D341Med (cell line): ENCODE results near the gene CLIC1.

ENCODE experiments used
- DNase-seq: peaks from one replicate; pipeline ENCODE4 v3.0.0; 2012; ENCODE audit warnings: low spot score

Gene CLIC1

DNA sequence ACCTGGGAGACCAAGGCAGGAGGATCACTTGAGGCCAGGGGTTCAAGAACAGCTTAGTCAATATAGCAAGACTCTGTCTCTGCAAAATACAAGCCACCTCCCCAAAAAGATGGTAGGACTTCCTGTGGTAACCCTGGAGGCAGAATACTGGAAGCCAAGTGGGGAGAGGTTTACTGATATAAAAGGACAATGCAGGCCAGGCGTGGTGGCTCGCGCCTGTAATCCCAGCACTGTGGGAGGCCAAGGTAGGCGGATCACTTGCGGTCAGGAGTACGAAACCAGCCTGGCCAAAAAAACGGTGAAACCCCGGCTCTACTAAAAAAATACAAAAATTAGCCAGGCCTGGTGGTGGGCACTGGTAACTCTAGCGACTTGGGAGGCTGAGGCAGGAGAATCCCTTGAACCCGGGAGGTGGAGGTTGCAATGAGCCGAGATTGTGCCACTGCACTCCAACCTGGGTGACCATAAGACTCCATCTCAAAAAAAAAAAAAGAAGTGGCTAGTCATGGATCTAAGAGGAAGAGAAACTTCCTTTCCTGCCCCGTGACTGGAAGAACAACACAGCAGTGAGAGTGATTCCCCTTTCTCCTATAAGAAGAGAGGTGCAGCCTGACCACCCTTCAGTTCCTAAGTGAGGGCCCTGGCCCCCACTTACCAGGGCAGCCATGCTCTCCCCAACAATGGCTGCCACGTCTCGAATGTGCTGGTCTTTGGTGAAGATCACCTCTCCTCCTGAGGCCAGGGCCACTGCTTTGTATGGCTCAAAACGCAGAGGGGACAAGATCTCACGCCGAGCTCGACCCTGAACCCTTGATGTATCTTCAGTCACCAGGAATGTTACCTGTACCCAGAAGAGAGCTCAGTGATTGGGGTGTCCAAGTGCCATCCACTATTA lies 32.3 kb upstream of the CLIC1 start:
- DNase-seq, result no peak

DNA sequence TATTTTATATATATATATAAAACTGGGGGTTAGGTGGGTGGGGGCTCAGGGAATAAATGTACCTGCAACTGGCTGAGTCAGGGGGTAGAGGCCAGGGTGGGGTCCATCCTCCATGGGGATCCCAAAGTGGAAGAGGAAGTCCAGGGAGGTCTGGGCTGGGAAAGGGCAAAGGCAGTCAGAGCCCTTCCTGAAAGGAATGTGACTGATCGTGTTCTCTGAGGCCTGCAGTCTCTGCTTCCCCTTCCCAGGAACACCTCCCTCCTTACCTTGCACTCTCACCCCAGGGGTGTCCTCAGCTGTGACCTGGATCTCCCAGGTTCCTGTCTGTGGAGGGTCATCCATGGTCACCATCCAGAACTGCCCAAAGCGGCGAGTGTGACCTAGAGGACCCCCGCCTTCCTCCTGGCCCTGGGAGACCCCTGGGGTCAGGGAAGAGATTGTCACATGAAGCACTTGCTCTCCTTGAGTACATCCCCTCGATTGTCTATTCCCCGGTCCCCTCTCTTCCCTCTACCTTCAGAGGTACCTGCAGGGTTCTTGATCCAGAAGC lies 30.8 kb upstream of the CLIC1 start:
- DNase-seq, result no peak

DNA sequence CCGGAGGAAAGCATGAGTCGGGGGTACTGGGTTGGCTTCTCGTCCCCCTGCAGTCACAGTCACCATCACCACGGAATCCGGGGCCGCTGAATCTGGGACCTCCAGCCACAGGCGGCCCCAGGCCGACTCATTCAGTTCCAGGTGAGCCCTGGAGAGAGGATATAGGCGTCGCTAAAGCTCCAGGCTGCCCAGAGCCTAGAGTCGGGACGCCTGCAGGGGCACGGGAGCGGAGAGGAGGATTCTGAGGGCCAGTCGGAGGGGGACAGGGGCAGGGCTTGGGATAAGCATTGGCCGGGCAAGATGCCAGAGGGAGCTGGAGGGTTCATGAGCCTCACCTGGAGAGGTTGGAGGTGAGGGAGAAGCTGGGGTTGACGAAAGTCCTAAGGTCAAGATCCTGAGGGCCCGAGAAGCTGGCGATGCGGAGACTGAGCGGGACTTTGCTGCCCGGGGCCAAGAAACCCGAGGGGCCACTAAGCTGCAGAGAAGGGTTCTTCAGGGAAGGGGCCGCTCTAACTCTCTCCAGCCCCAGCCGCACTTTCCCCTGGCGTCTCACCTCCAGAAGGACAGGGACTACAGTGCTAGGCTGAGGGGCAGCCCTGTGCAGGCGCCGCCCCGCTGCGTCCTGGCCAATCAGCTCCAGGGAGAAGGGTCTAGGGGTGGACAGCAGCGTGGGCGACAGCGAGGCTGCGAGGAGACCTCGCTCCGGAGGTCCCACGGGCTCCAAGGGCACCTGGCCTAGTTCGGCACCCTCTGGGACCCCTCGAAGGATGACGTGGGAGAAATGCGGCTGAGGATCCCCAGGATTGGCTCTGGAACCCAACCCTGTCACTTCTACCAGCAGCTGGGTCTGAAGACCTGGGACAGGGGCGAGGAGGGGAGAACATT lies 29.8 kb upstream of the CLIC1 start:
- DNase-seq, result no peak

DNA sequence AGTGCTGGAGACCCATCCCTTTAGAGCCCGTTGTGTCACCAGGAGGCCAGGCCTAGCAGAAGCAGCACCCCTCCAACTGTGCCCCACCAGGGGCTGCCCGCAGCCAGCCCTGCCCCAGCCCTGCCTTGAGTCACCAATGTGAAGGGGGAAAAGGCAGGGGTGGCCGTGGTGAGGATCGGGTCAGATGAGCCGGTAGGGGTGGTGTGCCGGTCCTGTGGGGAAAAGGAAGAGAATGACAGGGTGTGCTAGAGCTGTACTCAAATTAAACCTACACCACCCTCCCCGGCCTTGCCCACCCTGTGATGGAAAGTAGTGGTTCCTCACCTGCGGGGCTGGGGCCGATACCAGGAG lies 29.2 kb upstream of the CLIC1 start:
- no peak for DNase-seq

DNA sequence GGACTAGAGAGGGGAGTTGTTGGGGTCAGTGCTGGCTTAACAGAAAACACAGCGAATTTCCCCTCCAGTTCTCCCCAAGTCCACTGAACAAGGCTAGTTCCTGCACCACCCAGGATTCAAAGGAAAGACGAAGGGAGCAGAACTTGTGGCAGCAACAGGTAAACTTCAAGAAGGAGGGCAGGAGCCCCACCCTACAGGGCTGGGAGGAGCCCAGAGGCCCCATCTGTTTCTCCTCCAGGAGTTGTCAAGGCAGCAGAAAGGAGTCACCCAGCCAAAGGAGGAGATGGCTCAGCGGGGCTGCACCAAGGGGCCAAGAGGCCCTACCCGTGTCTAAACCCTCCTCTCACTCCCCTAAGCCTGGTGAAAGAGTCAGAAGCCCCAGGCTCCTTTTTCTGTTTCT lies 27.9 kb upstream of the CLIC1 start:
- DNase-seq, result no peak

DNA sequence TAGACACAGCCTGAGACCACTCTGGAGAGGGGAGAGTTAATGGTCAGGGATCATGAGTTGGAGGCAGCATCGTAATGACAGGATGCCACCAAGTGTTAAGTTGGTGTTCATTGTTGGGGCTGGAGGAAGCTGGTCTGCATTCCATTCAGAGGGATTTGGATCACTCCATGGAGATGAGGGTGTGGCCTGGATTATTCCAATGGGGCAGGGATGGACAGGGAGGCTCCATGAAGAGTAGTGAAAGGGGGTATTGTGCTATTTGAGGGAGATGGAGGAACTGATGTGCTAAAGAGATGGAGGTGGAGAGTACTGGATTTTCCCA lies 27.2 kb upstream of the CLIC1 start:
- no peak for DNase-seq

DNA sequence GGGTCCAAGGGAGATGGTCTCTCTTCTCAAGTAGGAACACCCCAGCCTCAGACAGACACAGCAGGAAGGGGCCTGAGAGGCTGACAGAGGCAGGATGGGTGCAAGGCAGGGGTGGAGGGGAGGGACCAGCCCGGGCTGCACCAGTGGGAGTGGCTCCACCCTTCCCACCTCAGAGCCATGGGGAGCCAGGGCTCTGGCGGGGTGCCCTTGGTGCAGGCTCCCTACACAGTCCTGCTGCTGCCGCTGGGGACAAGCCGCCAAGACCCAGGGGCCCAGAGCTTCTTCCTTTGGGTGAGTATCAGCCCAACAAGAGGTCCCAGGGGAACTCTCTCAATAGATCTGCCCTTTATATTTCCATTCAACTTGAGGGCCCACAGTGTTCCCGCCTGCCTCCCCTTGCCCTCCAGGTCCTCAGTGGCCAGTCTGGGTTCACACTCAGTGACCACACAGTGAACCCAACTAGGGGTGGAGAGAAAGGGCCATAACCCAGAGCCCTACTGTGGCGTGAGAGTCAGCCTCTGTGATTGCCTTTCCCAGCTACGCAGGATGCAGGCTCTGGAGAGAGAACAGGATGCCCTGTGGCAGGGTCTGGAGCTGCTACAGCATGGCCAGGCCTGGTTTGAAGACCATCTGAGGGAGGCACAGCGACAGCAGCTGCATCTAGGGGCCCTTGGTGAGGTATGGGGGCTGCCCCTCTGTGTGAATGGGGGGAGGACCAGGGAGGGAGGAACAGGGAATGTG lies 26.7 kb upstream of the CLIC1 start:
- DNase-seq, result no peak

DNA sequence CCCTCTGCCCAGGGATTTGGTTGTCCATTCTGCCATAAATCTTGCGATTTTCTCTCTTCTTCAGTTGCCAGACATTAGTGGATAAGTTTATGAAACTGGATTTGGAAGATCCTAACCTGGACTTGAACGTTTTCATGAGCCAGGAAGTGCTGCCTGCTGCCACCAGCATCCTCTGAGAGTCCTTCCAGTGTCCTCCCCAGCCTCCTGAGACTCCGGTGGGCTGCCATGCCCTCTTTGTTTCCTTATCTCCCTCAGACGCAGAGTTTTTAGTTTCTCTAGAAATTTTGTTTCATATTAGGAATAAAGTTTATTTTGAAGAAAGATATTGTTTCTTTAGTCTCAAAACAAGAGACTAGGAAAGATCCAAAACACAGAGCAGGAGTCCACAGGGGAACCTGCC lies 26.0 kb upstream of the CLIC1 start, which contains the start of gene SAPCD1:
SAPCD1 (plus strand) TSS at position 301 of the 400 bp plus-strand sequence. CDS start 399 bp downstream, outside the sequence.
- no peak for DNase-seq

DNA sequence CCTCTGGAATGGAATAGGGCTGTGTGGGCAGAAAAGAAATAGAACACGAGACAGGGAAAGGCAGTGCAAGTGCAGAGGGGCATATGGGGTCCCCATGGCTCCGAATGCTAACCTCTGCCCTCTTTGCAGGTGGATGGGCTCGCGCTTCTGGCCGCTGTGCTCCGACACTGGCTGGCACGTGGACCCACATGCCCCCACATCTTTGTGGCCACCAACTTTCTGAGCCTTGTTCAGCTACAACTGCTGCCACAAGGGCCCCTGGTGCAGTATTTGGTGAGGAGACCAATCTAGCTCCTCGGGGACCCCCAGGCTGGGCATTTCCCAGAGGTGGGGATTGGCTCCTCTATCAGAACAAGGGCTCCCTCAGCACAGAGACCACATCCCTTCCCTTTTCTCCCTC lies 25.0 kb upstream of the CLIC1 start:
- DNase-seq, result no peak

DNA sequence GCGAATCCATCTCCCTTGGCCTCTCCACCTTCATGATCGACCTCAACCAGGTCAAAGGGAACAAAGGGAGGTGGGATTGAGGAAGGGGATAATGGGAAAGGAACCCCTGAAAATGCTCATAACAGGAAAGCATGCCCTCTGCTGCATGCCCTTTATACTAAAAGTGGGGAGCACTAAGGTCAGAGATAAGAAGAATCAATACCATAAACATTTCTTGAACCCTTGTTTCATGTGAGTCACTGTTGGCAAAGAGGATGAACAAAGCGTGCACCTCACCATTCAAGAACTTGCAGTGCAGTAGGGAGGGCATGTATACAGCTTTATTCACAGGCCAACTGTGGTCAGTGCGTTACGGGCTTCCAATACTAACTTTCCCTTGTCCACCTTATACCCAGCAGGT lies 24.5 kb upstream of the CLIC1 start:
- no peak for DNase-seq

DNA sequence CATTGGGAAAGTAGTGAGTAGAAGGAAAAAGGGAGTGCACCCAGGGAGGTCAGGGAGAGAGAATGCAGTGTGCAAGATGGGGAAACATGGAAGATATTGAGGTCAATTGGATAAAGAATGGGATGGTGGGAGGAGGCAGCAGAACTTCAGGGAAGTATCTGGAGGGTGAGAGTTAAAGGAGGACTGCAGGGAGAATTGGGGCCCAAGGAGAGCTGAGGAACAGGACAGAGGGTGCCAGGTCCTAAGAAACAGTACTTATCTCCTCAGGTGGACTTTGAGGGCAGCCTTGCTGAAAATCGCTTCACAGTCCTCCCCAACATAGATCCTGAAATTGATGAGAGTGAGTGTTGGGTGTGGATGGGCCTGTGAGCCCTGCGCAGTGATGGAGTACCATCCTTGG lies 22.0 kb upstream of the CLIC1 start:
- no peak for DNase-seq

DNA sequence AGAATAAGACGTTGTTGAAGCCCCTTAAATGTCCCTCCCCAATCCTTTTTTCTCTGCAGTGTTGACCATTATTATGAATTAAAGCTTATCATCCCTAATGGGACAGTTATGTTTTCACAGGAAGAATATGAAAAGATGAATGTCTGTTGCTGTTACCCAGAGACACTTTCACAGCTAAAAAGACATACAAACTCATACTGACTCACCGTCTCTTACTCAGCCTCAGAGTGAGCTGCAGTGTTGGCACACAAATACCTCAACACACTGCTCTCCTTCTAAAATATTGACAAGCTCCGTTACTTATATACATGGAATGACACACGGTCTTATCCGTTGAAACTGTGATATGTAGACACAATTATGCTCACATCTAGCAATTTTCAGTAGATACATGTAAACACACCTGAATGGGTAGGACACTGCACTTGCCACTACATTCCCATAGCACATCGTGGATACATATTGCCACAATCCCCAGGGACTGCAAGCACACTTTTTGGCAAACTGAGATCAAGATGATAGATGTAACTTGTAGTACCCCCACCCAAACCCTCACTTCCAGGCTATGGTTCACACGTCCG lies 16.5 kb upstream of the CLIC1 start:
- no peak for DNase-seq

DNA sequence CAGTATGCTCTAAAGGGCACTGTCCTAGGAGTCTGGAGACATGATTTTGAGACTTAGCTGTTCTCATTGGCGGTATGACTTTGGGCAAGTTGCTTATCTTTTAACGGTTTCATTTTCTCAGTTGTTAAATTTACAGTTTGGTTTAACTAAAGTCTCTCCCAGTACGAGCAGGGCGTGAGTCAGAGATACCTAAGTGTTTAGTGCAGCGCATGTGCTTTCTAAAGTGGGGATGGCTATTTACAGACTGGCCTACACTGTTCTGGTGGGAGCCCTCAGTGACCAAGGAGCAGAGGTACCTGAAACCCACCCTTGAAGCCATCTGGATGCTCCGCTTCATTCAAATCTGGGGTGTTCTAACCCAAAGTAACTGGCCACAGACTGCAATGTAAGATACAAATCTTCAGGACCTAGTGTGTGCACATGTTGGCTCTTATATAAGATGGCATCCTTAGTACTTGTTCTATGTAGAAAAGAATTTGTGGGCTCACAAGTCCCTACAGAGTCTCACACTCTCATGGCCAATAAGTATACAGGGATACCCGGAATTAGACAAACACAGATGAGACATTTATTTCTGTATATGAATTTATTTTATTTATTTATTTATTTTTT lies 14.2 kb upstream of the CLIC1 start:
- no peak for DNase-seq

DNA sequence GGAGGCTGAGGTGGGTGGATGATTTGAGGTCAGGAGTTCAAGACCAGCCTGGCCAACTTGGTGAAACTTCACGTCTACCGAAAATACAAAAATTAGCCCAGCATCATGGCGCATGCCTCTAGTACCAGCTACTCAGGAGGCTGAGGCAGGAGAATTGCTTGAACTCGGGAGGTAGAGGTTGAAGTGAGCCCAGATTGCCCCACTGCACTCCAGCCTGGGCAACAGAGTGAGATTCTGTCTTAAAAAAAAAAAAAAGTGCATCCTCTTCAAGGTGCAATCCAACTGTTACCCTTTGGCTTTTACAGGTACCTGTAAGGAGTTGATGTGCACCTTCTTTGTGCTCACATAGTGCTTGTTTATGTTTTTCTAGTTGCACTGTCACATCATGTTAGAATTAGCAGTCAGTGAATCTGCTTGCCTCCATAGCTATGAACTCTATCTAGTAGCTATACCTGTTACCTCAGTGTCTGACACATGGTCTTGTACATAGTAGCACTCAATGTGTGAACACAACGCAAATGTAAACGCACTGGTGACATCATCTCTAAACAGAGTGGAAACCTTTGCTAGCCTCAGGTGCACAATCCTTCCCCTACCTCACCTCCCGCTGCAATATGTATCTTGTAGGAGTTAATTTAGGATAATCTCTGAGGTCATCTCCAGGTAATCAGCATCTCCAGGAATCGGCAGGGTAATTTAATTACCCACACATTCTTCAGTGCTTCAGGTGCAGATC lies 13.1 kb upstream of the CLIC1 start:
- DNase-seq, result no peak

DNA sequence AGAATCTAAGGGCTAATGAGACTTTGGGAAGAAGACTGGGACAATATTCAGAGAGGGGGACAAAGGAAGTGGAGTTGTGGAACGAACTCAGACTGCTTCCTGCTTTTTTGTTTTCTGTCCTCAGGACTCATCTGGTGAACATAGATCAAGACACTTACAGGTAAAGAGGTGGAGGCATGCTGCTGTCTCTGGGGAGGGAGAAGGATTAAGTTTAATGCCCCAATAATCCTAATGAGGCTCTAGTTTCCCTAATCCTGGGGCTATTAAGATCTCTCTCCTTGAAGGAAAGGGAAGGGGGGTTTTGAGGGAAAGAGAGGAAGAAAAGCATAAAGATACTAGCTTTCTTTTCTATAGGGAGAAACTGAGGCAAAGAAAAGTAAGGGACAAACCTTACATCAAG lies 8.1 kb upstream of the CLIC1 start:
- DNase-seq, result peak; percentile 60

DNA sequence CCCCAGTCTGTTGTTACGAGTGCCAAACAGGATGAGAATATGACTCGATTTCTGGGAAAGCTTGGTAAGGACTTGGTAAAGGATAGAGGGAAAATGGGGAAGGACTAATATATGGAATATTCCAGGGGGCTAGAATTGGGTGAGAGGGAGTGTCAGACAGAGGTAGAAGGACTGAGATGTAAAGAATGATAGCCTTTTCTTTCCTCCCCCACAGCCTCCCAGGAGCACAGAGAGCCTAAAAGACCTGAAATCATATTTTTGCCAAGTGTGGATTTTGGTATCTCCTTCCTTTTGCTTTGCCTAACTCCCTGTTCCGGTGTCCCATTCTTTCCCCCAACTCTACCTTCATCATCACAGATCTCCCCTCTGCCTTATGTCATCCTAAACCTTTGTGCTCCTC lies 6.6 kb upstream of the CLIC1 start:
- no peak for DNase-seq

DNA sequence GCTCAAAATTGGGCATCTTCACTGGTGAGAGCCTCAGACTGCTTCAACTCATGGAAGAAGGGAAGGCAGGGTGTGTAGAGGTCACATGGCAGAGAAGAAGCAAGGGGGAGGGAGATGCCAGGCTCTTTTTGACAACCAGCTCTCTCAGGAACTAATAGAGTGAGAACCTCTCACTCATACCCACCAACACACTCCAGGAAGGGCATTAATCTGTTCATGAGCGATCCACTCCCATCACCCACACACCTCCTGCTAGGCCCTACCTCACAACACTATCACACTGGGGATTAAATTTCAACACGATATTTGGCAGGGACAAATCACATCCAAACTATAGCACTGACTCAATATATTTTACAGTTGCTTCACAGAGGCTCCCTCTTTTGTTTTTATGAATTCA lies 5.5 kb upstream of the CLIC1 start:
- DNase-seq, result no peak

DNA sequence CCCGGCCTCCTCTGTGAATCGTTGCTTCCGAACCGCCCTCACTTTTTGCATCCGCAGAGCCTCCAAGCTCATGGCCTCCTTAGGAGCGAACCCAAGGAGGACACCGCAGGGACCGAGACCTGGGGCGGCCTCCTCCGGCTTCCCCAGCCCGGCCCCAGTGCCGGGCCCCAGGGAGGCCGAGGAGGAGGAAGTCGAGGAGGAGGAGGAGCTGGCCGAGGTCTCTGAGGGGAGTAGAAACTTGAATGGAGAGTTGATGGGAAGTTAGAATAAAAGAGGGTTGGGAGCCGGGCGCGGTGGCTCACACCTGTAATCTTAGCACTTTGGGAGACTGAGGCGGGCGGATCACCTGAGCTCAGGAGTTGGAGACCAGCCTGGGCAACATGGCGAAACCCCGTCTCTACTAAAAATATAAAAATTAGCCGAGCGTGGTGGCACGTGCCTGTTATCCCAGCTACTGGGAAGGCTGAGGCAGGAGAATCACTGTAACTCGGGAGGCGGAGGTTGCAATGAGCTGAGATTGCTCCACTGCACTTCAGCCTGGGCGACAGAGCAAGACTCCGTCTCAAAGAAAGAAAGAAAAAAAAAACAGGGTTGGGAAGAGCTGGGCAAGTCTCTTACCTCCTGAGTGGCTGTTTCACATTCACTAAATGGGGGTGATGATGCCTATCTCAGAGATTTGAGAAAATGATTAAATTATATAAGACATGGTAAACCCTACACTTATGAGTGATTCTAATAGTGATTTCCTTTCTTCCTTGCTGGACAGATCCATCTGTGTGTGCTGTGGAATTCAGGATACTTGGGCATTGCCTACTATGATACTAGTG lies 4.3 kb upstream of the CLIC1 start:
- no peak for DNase-seq

DNA sequence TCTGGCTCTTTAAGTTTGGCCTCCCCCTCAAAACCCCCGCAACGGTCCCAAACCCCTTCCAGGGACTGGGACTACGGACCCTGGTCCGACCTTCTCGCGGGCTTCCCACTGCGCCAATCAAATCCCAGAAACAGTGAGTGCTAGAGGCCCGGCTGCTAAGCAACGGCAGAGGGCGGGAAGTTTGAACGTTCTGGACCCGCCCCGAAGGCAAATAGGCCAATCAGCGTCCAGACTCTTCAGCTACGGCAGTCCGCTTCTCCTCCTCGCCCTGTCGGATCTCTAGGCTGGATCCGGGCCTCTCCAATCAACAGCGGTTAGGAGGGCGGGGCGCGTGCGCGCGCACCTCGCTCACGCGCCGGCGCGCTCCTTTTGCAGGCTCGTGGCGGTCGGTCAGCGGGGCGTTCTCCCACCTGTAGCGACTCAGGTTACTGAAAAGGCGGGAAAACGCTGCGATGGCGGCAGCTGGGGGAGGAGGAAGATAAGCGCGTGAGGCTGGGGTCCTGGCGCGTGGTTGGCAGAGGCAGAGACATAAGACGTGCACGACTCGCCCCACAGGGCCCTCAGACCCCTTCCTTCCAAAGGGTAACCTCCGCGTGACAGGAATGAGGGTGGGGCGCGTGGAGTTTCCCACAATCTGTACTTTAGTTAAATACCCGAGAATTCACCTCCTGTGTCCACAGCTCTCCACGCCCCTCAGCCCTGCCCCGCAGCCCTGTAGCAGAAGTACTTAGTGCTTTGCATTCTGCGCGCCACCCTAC lies 3.5 kb upstream of the CLIC1 start, which contains the start of gene MSH5:
MSH5 (plus strand) TSS at position 367 of the 758 bp plus-strand sequence. CDS start 462 bp downstream, outside the sequence.
- DNase-seq, result peak; percentile 94
